Upper lobe of left lung (tissue), 6 donors: ENCODE data around the gene TNFRSF14. TPM values are rescaled to one million over a fixed set of nuclear protein-coding genes. Genes with fewer than 3 reads are reported as not detected.
A peak's percentile ranks its signal among the peaks of the same experiment; 100 is the strongest.

ENCODE experiments used
- ATAC-seq, 2 donors: fragments of 200-7000 bp; cut with Tn5 transposase; one replicate each; pipeline ENCODE4 v1.9.1; 2022; ENCODE audit warnings: mild to moderate bottlenecking in 2 of 2, moderate library complexity in 2 of 2; ENCODE audit not compliant: low FRiP score in 2 of 2
- DNase-seq, 2 donors: peaks; one replicate each; pipeline ENCODE4 v3.0.0-alpha.2; 2019 to 2020
- H3K27ac ChIP-seq, 4 donors: fragments of 200-600 bp; sonication (generic); one replicate each; pipeline ENCODE4 v1.5.1; 2016 to 2019
- H3K27me3 ChIP-seq, 4 donors: fragments of 200-600 bp; sonication (generic); one replicate each; pipeline ENCODE4 v1.5.1; 2017 to 2019
- H3K36me3 ChIP-seq, 4 donors: fragments of 200-600 bp; sonication (generic); one replicate each; pipeline ENCODE4 v1.5.1; 2016 to 2019
- H3K4me1 ChIP-seq, 4 donors: fragments of 200-600 bp; sonication (generic); one replicate each; pipeline ENCODE4 v1.5.1; 2018 to 2019
- H3K4me3 ChIP-seq, 4 donors: fragments of 200-600 bp; sonication (generic); one replicate each; pipeline ENCODE4 v1.5.1; 2017 to 2019; ENCODE audit warnings: mild to moderate bottlenecking in 2 of 4, moderate library complexity in 1 of 4
- H3K9me3 ChIP-seq, 4 donors: fragments of 200-600 bp; sonication (generic); one replicate each; pipeline ENCODE4 v1.5.1; 2018 to 2019
- EP300 ChIP-seq, 4 donors: sonication (generic); formaldehyde crosslinking; IDR thresholded peaks; one replicate each; pipeline ENCODE4 v1.5.1; 2017; ENCODE audit warnings: antibody characterized with exemption in 4 of 4, control low read depth in 2 of 4
- POLR2A ChIP-seq, 4 donors: fragments of 450-650 bp; IDR thresholded peaks; one replicate each; pipeline ENCODE4 v1.5.1; 2016 to 2017; ENCODE audit warnings: antibody characterized with exemption in 4 of 4, mild to moderate bottlenecking in 2 of 4
- POLR2AphosphoS5 ChIP-seq, 2 donors: sonication (generic); formaldehyde crosslinking; IDR thresholded peaks; one replicate each; pipeline ENCODE4 v1.5.1; 2017; ENCODE audit warnings: antibody characterized with exemption in 2 of 2
- WGBS, 2 donors: methylation state at CpG; one replicate each; pipeline ENCODE4 v1.1.5; 2017 to 2018; 5-methylcytosine and 5-hydroxymethylcytosine counted together
- total RNA-seq, 6 donors: library from RNA; depleted of rRNA in 4 of 6; stranded (reverse); fragments of >200 nt in 4 of 6; gene quantifications; one replicate each; pipeline versions ENCODE4 v1.1.0 to v1.2.1, GENCODE V29; 2016 to 2021
- TF ChIP-seq, protein P1 (sequence below), 6 experiments: fragments of 450-650 bp in 4 of 6; fragments of 200-600 bp in 2 of 6; sonication (generic) in 2 of 6; IDR thresholded peaks; one replicate each; pipeline ENCODE4 v1.5.1; 2016 to 2019; ENCODE audit warnings: antibody characterized with exemption in 6 of 6
- donor health status: DM: no; HTN: no; CAD: no; lungs with moderate emphysema.
- donor health status: DM: no; HTN: yes; CAD: no; lungs with severe emphysema.

Gene TNFRSF14
- total RNA-seq, 6 donors from 2014 or later = 61.1 to 641 (median 147) TPM

DNA sequence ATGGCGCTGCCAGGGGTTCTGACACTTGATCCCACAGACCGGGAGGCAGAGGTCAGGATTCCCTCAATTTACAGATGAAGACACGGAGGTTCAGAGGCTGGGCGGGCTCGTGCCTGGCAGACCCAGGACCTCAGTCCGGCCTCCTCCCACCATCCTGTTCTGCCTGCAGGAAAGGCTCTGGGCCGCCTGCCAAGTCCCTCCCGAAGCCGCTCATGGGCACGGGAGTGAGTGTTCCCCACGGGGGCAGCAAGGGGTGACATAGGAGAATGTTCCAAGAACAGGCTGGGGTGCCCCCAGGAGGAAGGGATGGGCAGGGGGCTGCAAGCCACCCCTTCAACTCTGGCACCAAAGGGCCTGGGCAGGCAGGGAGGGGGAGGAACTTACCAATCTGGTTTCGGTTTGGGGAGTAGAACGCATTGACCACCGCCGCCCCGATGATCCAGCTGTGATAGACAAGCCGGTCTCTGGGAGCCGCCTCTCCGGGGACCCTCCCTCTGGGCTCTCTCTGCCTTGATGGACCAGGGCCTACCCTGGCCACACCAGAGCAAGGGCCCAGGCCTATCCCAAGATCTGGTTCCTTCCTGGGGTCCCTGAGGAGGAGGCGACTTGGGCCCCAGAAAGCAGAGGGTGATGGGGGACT is 38.0 kb downstream of the TNFRSF14 start:
- peak overlapping the region; percentile 4 to 74 (median 53) for H3K27ac ChIP-seq
- DNase-seq (peak; percentile 59 to 78), ATAC-seq (no peak)
- H3K27me3 ChIP-seq = no peaks in the 10 kb centered on the region
- TF ChIP-seq POLR2AphosphoS5 (IDR thresholded peaks at IDR 0.05) = no peak
- no peak for TF ChIP-seq POLR2A (IDR thresholded peaks at IDR 0.05)
- TF ChIP-seq, protein P1, sequence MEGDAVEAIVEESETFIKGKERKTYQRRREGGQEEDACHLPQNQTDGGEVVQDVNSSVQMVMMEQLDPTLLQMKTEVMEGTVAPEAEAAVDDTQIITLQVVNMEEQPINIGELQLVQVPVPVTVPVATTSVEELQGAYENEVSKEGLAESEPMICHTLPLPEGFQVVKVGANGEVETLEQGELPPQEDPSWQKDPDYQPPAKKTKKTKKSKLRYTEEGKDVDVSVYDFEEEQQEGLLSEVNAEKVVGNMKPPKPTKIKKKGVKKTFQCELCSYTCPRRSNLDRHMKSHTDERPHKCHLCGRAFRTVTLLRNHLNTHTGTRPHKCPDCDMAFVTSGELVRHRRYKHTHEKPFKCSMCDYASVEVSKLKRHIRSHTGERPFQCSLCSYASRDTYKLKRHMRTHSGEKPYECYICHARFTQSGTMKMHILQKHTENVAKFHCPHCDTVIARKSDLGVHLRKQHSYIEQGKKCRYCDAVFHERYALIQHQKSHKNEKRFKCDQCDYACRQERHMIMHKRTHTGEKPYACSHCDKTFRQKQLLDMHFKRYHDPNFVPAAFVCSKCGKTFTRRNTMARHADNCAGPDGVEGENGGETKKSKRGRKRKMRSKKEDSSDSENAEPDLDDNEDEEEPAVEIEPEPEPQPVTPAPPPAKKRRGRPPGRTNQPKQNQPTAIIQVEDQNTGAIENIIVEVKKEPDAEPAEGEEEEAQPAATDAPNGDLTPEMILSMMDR (IDR thresholded peaks at IDR 0.05) = no peak
- no peak for TF ChIP-seq EP300 (IDR thresholded peaks at IDR 0.05)
- peak overlapping the region in 3 of 4 donors; percentile 25 to 45 (median 44) for H3K4me3 ChIP-seq
- peaks cover 0 to 12% (median 7%) of the 10 kb centered on the region in 4 donors for H3K36me3 ChIP-seq
- WGBS, 2 donors = 20 to 35% methylated on average over 10 to 20 of the region's 20 CpGs
- peaks cover 0 to 4% (median 0%) of the 10 kb centered on the region in 4 donors for H3K9me3 ChIP-seq
- H3K4me1 ChIP-seq = peaks cover 13 to 23% (median 18%) of the 10 kb centered on the region in 4 donors

DNA sequence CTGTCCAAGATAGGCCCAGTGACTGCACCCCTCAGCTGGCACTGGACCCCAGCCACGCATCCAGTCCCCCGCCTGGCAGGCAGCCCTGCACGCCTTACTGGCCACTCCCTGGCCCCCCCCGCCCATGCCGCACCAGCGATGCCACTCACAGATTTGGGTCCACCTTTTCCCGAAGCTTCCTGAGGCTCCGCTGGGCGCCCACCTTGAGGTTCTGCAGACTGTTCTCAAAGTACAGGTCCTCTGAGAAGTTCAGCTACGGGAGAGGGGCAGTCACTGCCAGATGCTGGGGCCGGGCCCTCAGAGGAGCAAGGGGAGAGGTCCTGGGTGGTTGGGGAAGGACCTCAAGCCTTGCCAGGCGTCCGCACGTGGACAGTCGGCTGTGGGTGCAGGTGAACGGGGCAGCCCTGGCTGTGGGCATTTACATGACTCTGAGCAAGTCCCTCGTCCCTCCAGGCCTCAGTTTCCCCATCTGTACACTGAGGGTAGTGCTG is 38.5 kb downstream of the TNFRSF14 start:
- H3K27ac ChIP-seq = peak overlapping the region in 2 of 4 donors; percentile 67 to 74
- peak in 1 of 2 donors; percentile 75 for DNase-seq
- no peaks in the 10 kb centered on the region for H3K27me3 ChIP-seq
- 86 to 93% methylated on average over 15 to 16 of the region's 17 CpGs for WGBS, 2 donors
- peaks cover 0 to 4% (median 0%) of the 10 kb centered on the region in 4 donors for H3K9me3 ChIP-seq
- peaks cover 13 to 23% (median 18%) of the 10 kb centered on the region in 4 donors for H3K4me1 ChIP-seq
- H3K36me3 ChIP-seq = peaks cover 0 to 6% (median 3%) of the 10 kb centered on the region in 4 donors
- H3K4me3 ChIP-seq = no peak overlapping the region
- no peak for TF ChIP-seq POLR2A (IDR thresholded peaks at IDR 0.05)
- TF ChIP-seq POLR2AphosphoS5 (IDR thresholded peaks at IDR 0.05) = no peak
- TF ChIP-seq, protein P1 (IDR thresholded peaks at IDR 0.05) = no peak
- no peak for TF ChIP-seq EP300 (IDR thresholded peaks at IDR 0.05)
- no peak for ATAC-seq

DNA sequence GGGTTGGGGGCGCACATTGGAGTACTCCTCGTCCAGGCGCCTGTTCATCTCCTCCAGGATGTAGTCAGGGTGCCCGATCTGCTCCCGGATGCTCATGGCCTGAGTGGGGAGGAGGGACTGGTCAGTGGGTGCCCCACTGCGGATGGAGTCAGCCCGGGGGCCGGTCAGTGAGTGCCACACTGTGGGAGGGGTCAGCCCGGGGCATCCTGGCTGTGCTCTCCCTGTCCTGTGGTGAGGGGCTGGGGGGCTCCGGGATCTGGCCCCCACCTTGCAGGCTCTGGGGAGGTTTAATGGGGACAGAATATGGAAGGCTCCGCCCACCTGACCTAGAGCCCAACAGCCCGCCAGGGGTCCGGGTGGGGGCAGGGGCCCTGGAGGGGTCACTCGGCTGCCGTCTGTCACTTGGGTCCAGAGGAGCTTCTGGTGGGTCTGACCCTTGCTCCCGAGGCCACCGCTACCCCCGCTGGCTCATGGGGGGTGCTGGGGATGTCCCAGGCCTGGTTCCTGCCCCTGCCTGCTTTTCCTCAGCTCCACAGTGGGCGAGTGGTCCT is 39.2 kb downstream of the TNFRSF14 start:
- no peak overlapping the region for H3K27ac ChIP-seq
- no peaks in the 10 kb centered on the region for H3K36me3 ChIP-seq
- H3K27me3 ChIP-seq = no peaks in the 10 kb centered on the region
- peak in 1 of 2 donors; percentile 72 for DNase-seq
- H3K4me1 ChIP-seq = peaks cover 13 to 23% (median 18%) of the 10 kb centered on the region in 4 donors
- H3K4me3 ChIP-seq = no peak overlapping the region
- ATAC-seq = no peak
- whole genome bisulfite sequencing, 2 donors = 80 to 81% methylated on average over 3 to 14 of the region's 19 CpGs
- TF ChIP-seq EP300 (IDR thresholded peaks at IDR 0.05) (no peak), POLR2A (IDR thresholded peaks at IDR 0.05) (no peak), POLR2AphosphoS5 (IDR thresholded peaks at IDR 0.05) (no peak)
- TF ChIP-seq, protein P1 (IDR thresholded peaks at IDR 0.05) = no peak
- peaks cover 0 to 4% (median 0%) of the 10 kb centered on the region in 4 donors for H3K9me3 ChIP-seq

DNA sequence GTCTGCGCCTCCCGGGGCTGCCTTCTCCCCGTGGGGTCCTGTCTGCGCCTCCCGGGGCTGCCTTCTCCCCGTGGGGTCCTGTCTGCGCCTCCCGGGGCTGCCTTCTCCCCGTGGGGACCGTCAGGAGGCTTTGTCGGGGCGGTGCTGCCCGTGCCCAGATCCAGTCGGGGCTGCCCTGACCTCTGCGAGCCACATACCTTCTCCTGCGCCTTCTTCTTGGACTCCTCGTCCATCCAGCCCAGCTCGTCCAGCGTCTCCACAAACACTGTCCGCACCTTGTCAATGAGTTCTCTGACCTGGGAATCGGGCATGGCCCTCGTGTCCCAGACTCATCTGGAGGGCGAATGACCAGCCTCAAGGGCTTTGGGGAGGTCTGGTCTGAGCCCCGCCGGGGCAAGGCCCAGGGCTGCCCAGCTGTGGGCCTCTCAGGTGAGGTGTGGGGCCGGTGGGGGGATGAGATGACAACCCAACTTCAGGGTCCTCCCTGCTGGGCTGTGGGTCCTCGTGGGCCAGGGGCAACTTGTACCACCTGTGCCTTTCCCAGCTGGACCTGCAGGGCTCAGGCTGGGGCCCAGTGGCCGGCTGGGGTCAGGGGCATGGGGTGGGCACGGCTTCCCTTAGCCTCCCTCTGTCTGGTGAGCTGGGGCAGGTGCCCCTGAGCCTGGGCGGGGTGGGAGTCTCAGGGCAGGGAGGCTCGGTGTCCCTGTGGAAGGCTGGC is 39.8 kb downstream of the TNFRSF14 start:
- no peak overlapping the region for H3K4me3 ChIP-seq
- ATAC-seq = no peak
- peaks cover 13 to 23% (median 18%) of the 10 kb centered on the region in 4 donors for H3K4me1 ChIP-seq
- no peaks in the 10 kb centered on the region for H3K27me3 ChIP-seq
- TF ChIP-seq EP300 (IDR thresholded peaks at IDR 0.05) (no peak), POLR2A (IDR thresholded peaks at IDR 0.05) (no peak), POLR2AphosphoS5 (IDR thresholded peaks at IDR 0.05) (no peak)
- TF ChIP-seq, protein P1 (IDR thresholded peaks at IDR 0.05) = no peak
- peaks cover 0 to 4% (median 0%) of the 10 kb centered on the region in 4 donors for H3K9me3 ChIP-seq
- DNase-seq = peak in 1 of 2 donors; percentile 77
- no peak overlapping the region for H3K27ac ChIP-seq
- 92% methylated on average over 21 to 27 of the region's 31 CpGs for WGBS, 2 donors
- no peaks in the 10 kb centered on the region for H3K36me3 ChIP-seq
